GM21515 (cell line): ENCODE measurements around the gene HPSE2.
"Not testable (repeated sequence)": the region's sequence is repeated elsewhere in the genome, so short reads cannot be mapped to it uniquely, and the experiment has no call there.

ENCODE experiments used
- ATAC-seq: cut with Tn5 transposase; IDR thresholded peaks from one replicate; pipeline ENCODE4 v1.9.1; 2021; ENCODE audit not compliant: unreplicated experiment

The HPSE2 gene

DNA sequence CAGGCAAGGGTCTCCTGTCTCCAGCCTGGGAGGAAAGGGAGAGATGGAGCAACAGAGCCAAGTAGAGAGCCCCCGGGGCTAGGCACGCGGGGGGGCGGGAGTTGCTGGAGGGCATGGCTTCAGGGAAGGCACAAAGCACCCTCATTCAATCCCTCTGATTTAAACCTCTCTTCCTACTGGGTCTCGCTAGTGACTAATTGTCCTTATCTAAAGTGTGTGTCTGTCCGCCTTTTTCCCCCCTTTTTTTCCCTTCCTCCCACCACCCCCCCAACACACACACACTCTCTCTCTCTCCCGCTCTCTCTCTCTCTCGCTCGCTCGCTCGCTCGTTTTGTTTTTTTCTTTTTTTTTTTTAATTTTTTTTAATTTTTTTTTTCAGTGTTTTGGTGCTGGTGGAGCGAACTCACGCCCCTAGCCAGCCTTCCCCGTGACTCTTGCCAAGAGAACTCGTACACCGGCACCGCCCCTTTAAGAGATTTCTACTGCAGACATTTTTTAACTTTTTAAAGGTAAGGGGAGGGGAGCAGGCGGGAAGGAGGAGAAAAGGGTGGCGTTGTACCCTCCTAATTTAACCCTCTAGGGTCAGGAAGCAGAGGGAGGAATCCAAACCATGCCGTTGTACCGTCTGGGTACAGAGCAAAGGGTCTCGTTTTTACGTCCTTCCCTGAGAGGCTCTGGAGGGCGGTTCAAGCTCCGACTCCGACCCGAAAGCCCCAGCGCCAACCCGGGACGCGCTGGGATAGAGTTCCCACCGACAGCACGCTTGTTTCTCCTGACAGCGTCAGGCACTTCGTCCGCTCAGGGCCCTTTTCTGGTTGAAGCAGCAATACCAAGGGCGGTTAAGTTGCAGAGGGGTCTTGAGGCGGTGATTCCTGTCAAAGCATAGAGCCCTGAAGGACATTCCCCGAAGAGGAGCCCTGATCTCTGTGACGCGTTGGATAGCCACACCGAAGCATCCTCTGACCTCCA lies at the start of gene HPSE2:
HPSE2 (minus strand) TSS at position 195 of the 969 bp plus-strand sequence.
- no peak for ATAC-seq

DNA sequence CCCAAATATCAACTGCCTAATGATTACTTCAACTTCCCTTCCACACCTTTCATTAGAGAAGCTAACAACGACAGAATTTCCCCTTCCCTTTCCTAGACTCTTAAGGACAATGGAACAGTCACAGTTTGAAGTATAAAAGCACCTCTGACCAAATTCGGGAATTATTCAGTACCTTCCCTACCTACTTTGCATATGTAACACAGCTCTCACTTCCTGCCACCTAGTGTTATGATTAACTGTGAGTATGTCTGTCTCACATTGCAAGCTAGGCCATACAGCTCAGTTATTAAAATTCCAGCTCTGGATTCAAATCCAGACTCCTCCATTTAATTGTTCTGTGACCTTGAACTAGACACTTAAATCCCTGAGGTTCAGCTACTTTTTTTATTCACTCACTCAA lies 44.8 kb upstream of the HPSE2 start:
- no peak for ATAC-seq

DNA sequence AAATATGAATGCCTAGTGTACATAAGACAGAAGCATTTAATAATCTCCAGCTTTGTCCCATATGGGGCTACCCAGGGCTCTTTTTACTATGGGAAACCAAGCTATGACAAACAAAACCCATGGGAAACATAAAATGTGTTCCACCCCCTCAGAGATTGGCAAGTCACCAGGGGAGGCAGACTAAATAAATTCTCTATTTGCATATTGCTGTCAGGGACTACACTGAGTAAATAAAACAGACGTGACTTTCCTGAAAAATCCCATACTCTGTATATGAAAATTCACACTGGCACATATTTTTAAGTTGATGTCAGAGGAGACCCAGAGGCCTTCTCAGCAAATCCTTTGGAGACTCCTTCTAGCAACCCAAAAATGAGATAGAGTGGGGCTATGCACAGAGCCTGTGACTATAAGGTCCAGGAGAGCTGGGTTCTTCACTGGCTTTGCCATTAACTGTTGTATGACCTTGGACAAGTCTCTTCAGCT lies 44.0 kb upstream of the HPSE2 start:
- no peak for ATAC-seq

DNA sequence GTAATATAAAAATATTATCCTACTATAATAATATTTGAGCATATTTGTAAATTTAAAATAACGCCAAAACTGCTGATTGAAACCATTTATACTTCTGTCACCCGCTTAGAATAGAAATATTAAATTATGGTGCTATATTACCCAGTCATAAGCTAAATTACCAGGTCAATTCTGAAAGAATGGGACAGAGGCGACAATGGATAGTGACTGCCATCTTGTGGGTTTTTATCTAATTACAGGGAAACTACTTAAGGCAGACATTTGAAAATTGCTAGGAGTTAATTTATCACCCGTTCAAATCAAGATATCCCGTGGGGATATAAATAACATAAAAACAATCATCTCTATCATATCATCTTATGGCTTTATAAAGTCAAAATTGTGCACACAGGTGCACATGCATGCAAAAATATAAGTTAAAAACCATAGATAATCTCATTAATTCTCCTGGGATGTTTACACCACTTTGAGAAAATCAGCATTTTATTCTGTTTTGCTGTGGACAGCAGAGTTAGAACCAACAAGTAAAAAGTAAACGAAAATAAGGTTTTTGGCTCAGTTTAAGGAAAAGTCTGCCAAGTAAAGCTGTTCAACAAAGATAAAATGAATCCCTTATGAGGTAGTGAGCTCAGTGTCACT lies 41.3 kb upstream of the HPSE2 start:
- no peak for ATAC-seq

DNA sequence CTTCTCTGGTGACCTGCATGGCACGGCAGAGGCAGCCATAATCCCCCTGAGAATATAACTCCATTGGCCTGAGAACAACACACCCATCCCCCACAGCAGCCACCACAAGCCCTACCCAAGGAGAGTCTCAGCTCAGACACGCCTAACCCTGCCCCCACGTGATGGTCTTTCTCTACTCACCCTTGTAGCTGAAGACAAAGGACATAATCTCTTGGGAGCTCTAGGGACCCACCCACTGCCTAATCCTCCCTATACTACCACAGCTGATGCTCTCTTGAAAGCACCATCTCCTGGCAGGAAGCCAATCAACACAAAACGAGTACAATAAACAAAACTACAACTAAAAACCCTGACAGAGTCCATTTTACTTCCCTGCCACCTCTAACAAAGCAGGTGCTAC lies 30.7 kb upstream of the HPSE2 start:
- ATAC-seq: no peak

DNA sequence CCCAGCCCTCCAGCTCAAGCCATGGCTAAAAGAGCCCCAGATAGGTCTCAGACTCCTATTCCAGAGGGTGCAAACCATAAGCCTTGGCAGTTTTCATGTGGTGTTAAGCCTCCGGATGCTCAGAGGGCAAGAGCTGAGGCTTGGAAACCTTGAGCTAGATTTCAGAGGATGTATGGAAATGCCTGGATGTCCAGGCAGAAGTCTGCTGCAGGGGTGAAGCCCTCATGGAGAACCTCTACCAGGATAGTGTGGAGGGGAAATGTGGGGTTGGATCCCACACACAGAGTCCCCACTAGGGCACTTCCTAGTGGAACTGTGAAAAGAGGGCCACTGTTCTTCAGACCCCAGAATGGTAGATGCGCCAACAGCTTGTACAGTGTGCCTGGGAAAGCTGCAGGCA lies 13.2 kb upstream of the HPSE2 start:
- ATAC-seq: no peak

DNA sequence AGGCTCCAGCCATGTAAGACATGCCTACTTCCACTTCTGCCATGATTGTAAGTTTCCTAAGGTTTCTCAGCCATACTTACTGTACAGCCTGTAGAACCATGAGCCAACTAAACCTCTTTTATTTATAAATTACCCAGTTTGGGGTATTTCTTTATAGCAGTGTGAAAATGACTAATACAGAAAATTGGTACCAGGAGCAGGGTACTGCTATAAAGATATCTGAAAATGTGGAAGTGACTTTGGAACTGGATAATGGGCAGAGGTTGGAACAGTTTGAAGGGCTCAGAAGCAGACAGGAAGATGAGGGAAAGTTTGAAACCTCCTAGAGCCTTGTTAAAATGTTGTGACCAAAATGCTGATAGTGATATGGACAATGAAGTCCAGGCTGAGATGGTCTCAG lies 12.2 kb upstream of the HPSE2 start:
- not testable (repeated sequence) for ATAC-seq

DNA sequence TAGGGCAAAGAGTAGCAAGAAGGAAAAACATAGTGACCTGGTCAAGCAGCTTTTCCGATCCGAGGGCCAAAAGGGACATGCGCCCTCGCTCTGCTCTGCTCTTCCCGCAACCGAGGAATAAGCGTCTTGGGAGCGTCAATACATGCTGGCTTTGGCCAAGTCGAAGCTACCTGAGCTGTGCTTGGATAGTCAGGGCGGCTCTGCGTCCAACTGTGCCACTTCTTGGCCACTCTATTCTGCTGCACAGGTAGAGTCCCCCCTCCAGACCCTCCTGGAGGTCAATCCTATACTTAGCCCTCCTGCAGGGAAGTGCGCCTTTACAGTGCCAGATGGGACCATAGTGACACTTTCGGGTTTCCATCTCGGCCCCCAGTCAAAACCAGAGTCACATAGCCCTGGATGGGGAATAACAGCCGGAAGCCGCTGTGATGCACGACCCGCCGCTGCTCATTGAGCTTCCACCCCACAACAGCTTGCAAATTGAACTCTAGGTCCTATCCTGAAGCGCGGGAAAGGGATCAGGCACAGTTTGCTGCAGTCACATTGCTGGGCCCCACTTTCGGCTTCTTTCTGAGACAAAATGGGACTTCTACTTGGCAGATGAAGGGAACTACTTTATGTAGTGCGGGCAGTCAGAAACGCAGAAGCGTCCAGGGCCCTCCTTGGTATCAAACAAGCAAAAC lies 1.1 kb upstream of the HPSE2 start:
- ATAC-seq: no peak

DNA sequence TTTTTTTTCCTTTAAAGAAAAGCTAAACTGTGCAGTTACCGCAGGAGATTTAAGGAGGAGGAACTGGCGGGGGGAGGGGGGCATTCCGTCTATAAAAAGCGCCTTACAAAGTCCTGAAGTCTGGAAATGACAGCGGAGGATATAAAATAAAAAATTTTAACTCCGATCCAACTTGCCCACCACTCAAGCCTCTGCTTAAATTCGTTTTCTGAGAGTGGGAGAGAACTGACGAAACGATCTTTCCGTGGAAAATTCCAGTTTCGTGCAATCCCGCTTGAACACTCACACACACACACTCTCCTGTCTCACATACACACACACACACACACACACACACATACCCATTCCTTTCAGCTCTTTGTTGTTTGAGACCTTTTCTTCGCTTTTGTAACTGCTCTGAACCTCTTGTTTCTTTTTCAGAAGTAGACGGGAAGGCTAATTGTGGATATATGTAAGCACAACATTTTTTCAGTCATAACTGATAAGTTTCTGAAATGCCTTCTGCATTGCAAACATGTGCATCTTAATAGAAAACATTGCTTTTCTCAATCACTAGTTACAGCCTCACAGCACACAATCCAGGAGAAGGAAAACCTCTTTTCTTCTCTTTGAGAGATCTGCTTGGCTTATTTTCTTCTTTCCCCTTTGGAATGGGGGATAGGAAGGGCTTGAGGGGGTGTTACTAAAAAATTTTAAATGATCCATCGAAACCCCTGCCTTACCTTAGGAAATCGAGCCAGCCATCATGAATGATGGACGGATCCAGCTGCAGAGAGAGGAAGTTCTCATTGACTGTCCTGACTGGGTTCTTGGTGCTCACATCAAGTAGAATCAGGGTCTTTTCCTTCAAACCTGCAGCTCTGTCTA lies 628 bp downstream of the HPSE2 start:
- ATAC-seq: no peak

DNA sequence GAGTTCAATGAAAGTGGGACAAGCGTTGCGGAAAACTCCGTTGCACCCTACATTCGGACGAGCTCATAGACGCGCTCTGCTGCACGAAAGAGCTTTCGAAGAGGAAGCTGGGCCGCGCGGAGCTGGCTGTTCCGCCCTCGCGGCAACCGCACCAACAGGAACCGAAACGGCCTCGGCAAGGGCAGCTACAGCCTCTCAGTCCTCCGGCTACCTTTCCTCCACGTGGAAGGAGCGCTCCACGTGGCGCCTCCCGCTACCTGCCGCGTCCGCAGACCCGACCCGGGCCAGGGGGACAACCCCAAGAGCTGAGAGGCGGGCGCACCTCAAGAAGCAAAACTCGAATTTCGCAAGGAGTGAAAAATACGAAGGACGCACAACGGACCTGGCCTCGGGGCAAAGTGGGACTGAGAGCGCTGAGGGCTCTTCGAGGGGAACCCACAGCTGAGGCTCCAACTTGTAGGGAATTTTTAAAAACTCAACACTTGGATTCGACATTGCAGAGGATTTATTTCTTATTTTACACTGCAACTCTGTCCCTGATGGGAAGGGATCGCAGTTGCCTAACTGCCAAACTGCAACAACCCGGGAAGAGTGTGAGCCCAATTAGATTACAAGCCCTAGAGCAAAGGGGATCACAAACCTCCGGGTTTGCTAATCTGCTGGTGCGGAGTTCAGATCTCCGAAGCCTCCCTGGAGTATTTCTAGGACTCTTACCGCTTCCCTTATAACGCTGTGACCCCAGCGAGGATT lies 1.4 kb downstream of the HPSE2 start:
- peak; percentile 99 for ATAC-seq

DNA sequence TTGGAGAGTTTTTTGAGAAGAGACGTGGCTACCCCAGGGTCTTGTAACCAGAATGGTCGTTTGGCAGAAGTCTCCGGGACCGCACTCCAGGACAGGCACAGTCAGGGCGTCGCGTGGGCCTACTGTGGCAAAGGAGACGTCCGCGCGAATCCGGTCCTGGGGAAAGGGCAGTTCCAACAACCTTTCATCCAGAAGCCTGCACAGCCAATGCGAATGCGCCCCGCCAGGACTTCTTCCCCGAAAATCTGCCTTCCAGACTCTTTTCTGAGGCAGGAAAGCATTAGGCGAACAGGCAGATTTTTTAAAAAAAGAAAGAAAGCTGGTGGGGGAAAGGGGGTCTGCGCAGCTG lies 2.0 kb downstream of the HPSE2 start:
- ATAC-seq: peak; percentile 8

DNA sequence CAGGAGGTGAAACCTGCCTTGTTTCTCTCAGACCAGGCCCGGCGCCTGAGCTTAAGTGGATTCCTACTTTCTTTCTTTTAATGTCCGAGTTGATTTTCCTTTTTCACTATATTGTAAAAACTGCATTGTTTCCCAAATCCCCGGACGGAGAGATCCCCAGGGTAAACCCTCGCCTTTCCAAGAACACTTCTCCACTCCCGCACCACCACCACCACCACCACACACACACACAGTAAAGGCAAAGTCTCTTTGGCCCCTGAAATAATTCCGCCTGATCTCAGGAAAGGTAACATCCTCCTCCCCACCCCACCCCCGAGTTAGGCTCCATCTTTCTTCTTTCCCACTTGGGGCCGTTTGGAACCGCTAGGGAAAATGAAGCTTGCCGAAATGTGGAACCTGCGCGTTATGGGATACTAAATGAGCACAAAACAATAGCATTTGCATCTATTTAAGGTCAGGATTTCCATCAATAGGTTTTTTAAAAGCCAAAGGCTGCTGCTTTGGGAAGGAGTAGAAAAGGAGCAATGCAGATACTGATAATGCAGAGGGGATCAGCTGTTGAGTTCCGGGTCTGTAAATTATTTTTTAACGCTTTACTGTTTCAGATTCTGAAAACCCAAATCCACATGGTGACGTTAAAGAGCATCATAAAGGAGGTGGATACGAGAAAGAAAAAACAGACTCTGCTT lies 2.5 kb downstream of the HPSE2 start:
- ATAC-seq: no peak

DNA sequence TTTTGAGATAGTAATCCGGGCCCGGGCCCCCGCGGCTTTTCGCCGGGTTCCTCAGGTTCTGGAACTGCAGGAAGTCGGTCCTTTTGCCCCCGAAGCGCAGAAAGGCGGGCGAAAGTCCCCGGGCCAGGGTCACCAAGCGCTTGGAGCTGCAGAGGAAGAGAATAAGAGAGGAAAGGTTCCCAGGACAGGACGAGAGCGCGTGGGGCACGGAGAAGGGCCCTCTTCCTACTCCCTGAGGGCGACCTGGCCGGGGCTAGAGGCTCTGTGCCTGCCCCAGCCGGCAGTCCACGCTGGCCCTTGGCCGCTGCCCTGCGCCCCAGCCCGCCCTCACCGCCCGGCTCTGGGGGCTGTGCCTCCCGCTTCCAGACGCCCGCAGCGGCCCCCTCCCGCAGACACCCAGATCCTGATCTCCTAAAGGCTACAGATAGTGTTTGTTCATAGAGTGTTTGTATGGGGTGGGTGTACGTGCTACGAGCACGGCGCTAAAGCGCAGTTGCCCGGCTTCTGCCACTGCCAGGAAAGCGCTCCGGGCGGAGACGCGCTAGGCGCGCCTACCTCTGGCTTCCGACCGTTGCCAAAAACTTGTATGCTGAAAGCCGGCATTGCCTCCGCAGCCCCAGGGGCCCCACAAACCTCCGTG lies 3.2 kb downstream of the HPSE2 start:
- ATAC-seq: no peak

DNA sequence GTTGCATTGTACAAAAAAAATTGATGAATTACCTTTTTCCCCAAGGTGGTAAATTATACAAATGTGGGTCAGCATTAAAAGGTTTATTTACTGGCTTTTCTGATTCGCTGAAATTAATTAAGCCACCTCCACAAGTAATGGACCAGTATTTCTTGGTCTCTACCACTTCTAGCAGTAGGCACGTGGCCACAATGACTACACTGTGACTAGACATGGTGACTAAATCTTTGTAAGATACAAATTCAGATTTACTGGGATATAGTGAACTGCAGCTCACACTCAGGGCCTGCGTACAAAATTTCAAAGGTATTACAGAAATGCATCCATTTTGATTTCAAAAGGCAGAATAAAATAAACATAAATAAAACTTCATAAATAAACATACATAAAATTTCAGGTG lies 10.9 kb downstream of the HPSE2 start:
- ATAC-seq: no peak

DNA sequence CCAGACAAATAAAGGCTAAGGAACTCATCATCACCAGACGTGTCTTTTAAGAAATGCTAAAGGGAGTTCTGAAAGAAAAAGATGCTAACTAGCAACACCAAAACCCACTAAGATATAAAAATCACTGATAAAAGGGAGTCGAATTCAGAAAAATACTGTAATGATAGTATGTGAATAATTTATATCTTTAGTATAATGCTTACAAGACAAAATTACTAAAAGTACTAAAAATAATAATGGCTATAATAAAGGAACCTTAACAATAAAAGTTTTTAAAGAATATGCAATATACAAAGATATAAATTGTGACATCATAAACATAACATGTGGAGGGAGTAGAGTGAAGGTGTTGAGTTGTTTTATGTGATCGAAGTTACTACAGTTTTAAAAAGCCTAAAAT lies 28.3 kb downstream of the HPSE2 start:
- no peak for ATAC-seq

DNA sequence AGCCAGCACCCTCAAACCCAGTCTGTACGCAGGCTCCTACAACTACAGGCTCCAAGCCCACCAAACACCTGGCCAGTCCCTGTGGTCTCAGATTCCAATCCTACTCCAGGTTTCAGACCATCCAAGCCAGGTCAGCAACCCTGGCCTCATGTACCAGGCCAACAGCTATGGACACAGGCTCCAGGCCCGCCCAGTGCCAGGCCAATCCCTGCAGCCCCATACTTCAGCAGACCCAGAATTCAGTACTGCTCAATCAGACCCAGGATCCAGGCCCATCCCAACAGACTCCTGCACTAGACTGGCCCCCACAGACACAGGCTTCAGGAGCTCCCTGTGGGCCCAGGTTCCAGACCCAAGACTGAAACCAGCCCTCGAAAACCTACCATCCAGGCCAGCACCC lies 32.3 kb downstream of the HPSE2 start:
- no peak for ATAC-seq

DNA sequence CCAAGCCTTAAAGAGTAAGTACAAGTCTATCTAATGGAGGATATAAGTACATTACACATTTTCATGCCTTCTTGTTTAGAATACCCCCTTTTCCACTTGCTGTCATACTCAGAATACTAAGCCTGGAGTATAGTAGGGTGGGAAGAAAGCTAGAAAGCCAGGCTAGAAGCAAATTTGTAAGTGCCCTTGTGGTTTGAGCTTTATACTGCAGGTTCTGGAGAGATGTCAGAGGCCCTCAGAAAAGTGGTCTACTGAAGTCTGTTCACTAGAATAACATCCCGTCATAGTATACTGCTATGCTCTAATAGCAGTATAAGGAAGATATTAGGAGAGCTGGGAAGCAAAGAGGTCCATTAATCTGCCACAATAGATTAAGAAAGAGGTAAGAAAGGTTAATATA lies 62.7 kb downstream of the HPSE2 start:
- ATAC-seq: no peak

DNA sequence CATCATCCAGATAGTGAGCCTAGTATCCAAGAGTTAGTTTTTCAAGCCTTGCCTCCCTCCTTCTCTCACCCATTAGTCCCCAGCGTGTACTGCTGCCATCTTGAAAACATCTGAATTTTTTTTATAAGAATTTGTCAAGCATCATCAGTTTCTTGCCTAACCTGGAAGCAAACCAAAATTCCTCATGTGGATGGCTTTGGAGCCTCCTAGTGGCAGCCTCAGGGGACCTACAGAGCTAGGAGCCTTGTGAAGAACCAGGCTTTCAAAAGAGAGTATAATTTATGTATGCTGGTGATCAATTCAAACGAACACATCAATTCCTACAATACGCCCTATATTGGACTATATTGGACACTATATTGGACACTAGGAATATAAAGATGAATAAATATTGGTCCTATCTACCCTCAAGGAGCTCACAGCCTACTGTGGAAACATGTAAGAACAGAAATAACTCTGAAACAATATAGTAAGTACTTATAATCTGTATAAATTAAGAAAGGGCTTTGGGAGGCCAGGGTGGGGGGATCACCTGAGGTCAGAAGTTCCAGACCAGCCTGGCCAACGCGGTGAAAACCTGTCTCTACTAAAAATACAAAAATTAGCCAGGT lies 63.4 kb downstream of the HPSE2 start:
- no peak for ATAC-seq
